ENCODE data around the gene RBM39. TPM values are rescaled to one million over a fixed set of nuclear protein-coding genes. Genes with fewer than 3 reads are reported as not detected.
A peak's percentile ranks its signal among the peaks of the same experiment; 100 is the strongest.

Gene RBM39
- total RNA-seq, 1 experiment from 2014 or later: 282 TPM

DNA sequence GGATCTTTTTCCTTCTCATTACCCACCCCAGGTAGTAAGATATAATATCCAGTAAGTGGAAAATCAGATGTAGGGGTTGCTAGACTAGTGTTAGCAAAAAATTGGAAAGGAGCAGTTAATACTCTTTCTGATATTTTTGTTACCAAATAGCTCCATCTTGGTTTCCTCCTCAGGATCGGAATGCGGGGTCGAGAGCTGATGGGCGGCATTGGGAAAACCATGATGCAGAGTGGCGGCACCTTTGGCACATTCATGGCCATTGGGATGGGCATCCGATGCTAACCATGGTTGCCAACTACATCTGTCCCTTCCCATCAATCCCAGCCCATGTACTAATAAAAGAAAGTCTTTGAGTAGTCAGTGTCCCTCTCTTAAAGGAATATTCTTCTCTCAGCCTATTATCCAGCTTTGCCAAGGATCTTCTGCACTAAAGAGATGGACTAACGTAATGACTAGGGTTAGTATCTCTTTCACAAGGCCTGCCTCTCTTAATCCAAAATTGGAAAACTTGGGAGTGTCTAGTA is 41.4 kb downstream of the RBM39 start:
- TF ChIP-seq POLR2AphosphoS5 (IDR thresholded peaks at IDR 0.05; ENCODE audit: low read depth, low read length) (peak; percentile 45), REST (IDR thresholded peaks at IDR 0.05; ENCODE audit: insufficient read depth in 1 of 2, low read depth in 2 of 2, low read length in 1 of 2) (no peak)
- in situ Hi-C loops (cut with HindIII; ENCODE audit: low pct_unique_long_range_greater_than_20kb, low sequenced_read_pairs): no loop called here
- ChIA-PET CTCF (interaction anchor here (0.6 kb wide), 1 partner anchor 174 kb away, joined by 3 read pairs; no protein-coding TSS in a partner anchor), POLR2A (no interaction called here)
- Histone ChIP-seq H3K36me3 (ENCODE audit: control insufficient read depth, insufficient read depth, low read length) (peaks cover 32% of the 10 kb centered on the region), H3K27ac (ENCODE audit: low read length) (peak overlapping the region; percentile 93), H3K4me3 (ENCODE audit: low read depth in 2 of 2, low read length in 2 of 2) (peak overlapping the region; percentile 80 to 86), H3K27me3 (ENCODE audit: control insufficient read depth, insufficient read depth, low read length) (no peaks in the 10 kb centered on the region), H3K4me1 (ENCODE audit: control insufficient read depth, insufficient read depth, low read length) (peaks cover 23% of the 10 kb centered on the region), H3K9me3 (ENCODE audit: control insufficient read depth, insufficient read depth, low read depth, low read length) (no peaks in the 10 kb centered on the region)
- no TSS peak for BruUV-seq (replicated peaks)
- intact Hi-C loops (cut with micrococcal nuclease; ENCODE audit: unreplicated experiment): no loop called here
- DNase-seq (ENCODE audit: low read depth, low spot score) (no peak), ATAC-seq (no peak)

- Histone ChIP-seq H3K4me3 (ENCODE audit: low read depth in 2 of 2, low read length in 2 of 2) (peak overlapping the region; percentile 80 to 86), H3K9me3 (ENCODE audit: control insufficient read depth, insufficient read depth, low read depth, low read length) (no peaks in the 10 kb centered on the region), H3K36me3 (ENCODE audit: control insufficient read depth, insufficient read depth, low read length) (peaks cover 33% of the 10 kb centered on the region), H3K27ac (ENCODE audit: low read length) (peak overlapping the region; percentile 93), H3K27me3 (ENCODE audit: control insufficient read depth, insufficient read depth, low read length) (no peaks in the 10 kb centered on the region), H3K4me1 (ENCODE audit: control insufficient read depth, insufficient read depth, low read length) (peaks cover 23% of the 10 kb centered on the region)
- ATAC-seq: no peak
- ChIA-PET POLR2A (no interaction called here), CTCF (no interaction called here)
- no peak for TF ChIP-seq POLR2AphosphoS5 (IDR thresholded peaks at IDR 0.05; ENCODE audit: low read depth, low read length)
- no peak for TF ChIP-seq CTCF (IDR thresholded peaks at IDR 0.05)
- TF ChIP-seq TCF7L2 (IDR thresholded peaks at IDR 0.05; ENCODE audit: low read depth, low read length): no peak
- no peak for TF ChIP-seq SIN3A (IDR thresholded peaks at IDR 0.05; ENCODE audit: borderline replicate concordance, insufficient read depth, low read depth, low read length)
- no peak for TF ChIP-seq REST (IDR thresholded peaks at IDR 0.05; ENCODE audit: insufficient read depth in 1 of 2, low read depth in 2 of 2, low read length in 1 of 2)
- in situ Hi-C loops (cut with HindIII; ENCODE audit: low pct_unique_long_range_greater_than_20kb, low sequenced_read_pairs): no loop called here
- intact Hi-C loops (cut with micrococcal nuclease; ENCODE audit: unreplicated experiment): no loop called here
- BruUV-seq (replicated peaks): TSS peak; percentile 89
- DNase-seq (ENCODE audit: low read depth, low spot score): no peak
Observed at GRCh38 chr20:35699957-35700624, 42.0 kb downstream of the RBM39 start.

Data from Panc1 (cell line).